WERI-Rb-1 (cell line): ENCODE data around the gene TAF1A.

Experiments used
- DNase-seq: peaks from one replicate; pipeline ENCODE4 v3.0.0-alpha.2; 2020
- H3K27ac ChIP-seq: fragments of 250-450 bp; sonication (Bioruptor Pico); 2 replicates; pipeline ENCODE4 v1.5.1; 2020; ENCODE audit warnings: mild to moderate bottlenecking, moderate library complexity
- H3K27me3 ChIP-seq: fragments of 250-450 bp; sonication (Bioruptor Pico); 2 replicates; pipeline ENCODE4 v1.5.1; 2021; ENCODE audit warnings: mild to moderate bottlenecking, low read depth, moderate library complexity; ENCODE audit not compliant: insufficient read depth, severe bottlenecking
- H3K36me3 ChIP-seq: fragments of 250-450 bp; sonication (Bioruptor Pico); 2 replicates; pipeline ENCODE4 v1.5.1; 2020; ENCODE audit warnings: mild to moderate bottlenecking, moderate library complexity
- H3K4me3 ChIP-seq: 2 replicates; pipeline ENCODE4 v1.5.1; 2011; ENCODE audit warnings: low read depth, mild to moderate bottlenecking, control low read depth, low read length
- H3K9me3 ChIP-seq: fragments of 250-450 bp; sonication (Bioruptor Pico); 2 replicates; pipeline ENCODE4 v1.5.1; 2021; ENCODE audit warnings: mild to moderate bottlenecking, moderate library complexity; ENCODE audit not compliant: severe bottlenecking
- CTCF ChIP-seq: IDR thresholded peaks from 2 replicates; pipeline ENCODE4 v1.5.1; 2011; ENCODE audit warnings: low read depth, mild to moderate bottlenecking, control low read depth, inconsistent platforms, low read length

The TAF1A gene

GRCh38 chr1:222629921-222630535 lies 40.3 kb upstream of the TAF1A start:
- no peaks in the 10 kb centered on the region for H3K27me3 ChIP-seq
- DNase-seq = no peak
- TF ChIP-seq CTCF = no peak
- H3K4me3 ChIP-seq = no peak overlapping the region
- H3K9me3 ChIP-seq = no peaks in the 10 kb centered on the region
- peaks cover 3% of the 10 kb centered on the region for H3K36me3 ChIP-seq
- H3K27ac ChIP-seq = no peak overlapping the region

- Histone ChIP-seq H3K27ac (no peak overlapping the region), H3K36me3 (peaks cover 3% of the 10 kb centered on the region), H3K9me3 (no peaks in the 10 kb centered on the region), H3K27me3 (no peaks in the 10 kb centered on the region), H3K4me3 (no peak overlapping the region)
- DNase-seq = no peak
- no peak for TF ChIP-seq CTCF
Measured at GRCh38 chr1:222627232-222627631, 37.5 kb upstream of the TAF1A start.

- TF ChIP-seq CTCF = no peak
- H3K9me3 ChIP-seq = no peaks in the 10 kb centered on the region
- no peak overlapping the region for H3K4me3 ChIP-seq
- H3K36me3 ChIP-seq = peaks cover 3% of the 10 kb centered on the region
- no peak for DNase-seq
- H3K27me3 ChIP-seq = no peaks in the 10 kb centered on the region
- no peak overlapping the region for H3K27ac ChIP-seq
Measured at GRCh38 chr1:222624214-222624613, 34.5 kb upstream of the TAF1A start.

GRCh38 chr1:222623458-222623857 lies 33.7 kb upstream of the TAF1A start:
- TF ChIP-seq CTCF = no peak
- Histone ChIP-seq H3K9me3 (no peaks in the 10 kb centered on the region), H3K4me3 (no peak overlapping the region), H3K27me3 (no peaks in the 10 kb centered on the region), H3K36me3 (peaks cover 3% of the 10 kb centered on the region), H3K27ac (no peak overlapping the region)
- no peak for DNase-seq

GRCh38 chr1:222622765-222623164 lies 33.0 kb upstream of the TAF1A start:
- TF ChIP-seq CTCF = no peak
- Histone ChIP-seq H3K27ac (no peak overlapping the region), H3K4me3 (no peak overlapping the region), H3K36me3 (peaks cover 2% of the 10 kb centered on the region), H3K9me3 (no peaks in the 10 kb centered on the region), H3K27me3 (no peaks in the 10 kb centered on the region)
- no peak for DNase-seq

GRCh38 chr1:222620566-222620965 lies 30.8 kb upstream of the TAF1A start:
- DNase-seq = no peak
- H3K36me3 ChIP-seq = no peaks in the 10 kb centered on the region
- H3K9me3 ChIP-seq = no peaks in the 10 kb centered on the region
- no peak overlapping the region for H3K4me3 ChIP-seq
- no peaks in the 10 kb centered on the region for H3K27me3 ChIP-seq
- no peak overlapping the region for H3K27ac ChIP-seq
- TF ChIP-seq CTCF = no peak
